ENCODE results near the gene ALCAM.

The ALCAM gene

DNA sequence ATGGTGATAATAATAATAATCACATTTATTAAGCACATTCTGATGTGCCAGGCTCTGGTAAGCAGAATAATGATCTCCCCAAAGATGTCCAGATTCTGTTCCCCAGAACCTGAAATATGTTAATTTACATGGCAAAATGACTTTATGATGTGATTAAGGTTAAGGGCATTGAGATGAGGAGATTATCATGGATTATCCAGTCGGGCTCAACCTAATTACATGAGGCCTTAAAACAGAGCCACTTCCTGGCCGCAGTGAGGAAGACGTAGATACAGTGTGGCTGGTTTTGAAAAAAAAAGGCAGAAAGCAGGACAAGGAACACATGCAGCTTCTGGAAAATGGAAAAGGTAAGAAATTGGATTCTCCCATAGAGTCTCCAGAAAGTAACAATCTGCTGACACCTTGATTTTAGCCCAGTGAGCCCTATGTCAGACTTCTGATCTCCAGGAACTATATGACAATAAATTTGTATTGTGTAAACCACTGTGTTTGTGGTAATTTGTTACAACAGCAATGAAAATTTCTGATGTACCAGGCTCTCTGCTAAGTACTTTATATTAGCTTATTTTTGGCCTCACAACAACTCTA, 126.7 kb downstream of the ALCAM start:
- no peak for DNase-seq (ENCODE audit: low read depth)

DNA sequence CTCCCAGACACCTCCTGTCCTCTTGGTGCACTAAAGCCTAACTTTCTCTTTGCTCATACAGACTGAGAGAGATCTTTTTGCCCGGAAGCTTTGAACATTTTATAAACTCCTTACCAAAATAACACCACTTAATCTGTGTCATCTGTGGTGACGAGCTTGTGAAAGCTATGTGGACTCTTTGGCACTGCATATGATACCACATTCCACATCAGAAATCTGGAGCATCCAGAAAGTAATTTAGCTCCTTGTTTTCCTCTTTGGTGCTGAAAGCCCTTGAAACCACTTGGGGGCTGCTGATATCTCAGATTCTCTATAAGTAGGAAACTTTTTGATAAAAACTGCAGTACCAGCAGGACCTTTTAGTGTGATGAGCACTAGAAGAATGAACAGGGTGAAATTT, 128.3 kb downstream of the ALCAM start:
- DNase-seq (ENCODE audit: low read depth), result no peak

DNA sequence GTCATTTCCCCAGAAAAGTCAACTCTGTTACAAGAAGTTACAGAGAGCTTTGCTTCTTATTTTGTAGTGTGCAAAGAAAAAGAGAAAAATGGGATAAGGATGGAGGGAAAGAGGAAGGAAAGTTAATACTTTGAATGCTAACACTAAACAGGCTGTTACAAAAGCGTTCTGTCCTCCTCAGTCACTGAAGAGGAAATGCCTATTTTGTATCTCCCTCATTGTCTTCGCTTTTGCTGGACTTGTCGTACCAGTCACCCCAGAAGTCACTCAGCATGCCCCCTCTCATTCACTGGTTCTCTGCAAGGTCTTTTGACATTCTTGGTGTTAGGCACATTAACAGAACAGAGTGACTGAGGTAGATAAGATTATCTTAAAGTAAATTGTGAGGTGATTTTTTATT, 129.6 kb downstream of the ALCAM start:
- DNase-seq (ENCODE audit: low read depth), result no peak

DNA sequence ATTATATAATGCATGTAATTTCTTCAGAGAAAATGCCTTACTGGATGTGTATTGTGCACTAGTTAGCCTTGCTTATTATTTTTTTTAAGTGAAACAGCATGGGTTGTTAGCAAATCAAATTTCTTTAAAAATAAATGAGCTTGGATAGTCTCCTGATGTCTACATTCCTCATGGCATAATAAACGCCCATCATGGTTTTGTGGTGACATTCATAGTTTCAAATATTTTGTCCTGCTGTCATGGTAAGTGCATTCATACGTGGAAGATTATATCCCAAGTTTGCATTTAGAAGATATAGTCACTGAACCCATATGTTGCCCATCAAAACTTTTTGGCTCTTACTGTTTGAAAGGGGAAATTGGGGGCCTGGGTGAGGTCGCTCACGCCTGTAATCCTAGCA, 130.7 kb downstream of the ALCAM start:
- no peak for DNase-seq (ENCODE audit: low read depth)

DNA sequence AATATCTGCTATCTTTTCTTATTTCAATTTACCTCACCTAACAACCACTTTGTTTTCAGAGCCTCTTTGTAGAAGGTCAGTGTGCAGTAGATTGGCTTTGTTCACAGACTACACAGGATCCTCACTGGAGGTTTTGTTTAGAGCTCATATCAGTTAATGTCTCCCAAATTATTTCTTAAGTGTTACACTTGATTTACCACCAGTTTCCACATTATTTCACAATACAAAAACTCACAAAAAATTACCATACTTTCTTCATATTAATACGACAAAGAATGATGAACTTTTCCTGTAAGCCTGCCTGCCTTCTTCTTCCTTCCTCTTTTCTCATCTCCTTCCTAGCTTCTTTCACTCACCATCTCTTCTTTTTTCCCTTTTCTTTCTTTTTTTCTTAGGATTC, 133.3 kb downstream of the ALCAM start:
- no peak for DNase-seq (ENCODE audit: low read depth)

DNA sequence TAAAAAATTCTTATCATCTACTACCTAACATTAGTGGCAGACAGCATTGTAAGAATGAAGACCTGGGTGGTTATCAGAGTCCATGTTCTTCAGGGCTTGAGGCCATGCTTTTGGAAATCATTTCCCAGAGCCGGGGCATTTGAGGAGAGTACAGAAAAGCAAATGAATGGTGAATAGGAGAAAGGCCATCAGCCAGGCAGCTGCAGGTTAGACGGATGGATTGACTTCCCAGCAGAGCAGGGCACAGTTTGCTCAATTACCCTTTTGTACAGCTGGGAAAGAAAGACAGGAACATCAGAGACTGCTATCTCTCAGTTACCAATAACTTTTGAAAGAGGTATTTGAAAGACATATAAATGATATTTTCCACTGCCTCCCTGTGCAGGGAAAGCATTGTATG, 135.6 kb downstream of the ALCAM start:
- DNase-seq (ENCODE audit: low read depth), result no peak

DNA sequence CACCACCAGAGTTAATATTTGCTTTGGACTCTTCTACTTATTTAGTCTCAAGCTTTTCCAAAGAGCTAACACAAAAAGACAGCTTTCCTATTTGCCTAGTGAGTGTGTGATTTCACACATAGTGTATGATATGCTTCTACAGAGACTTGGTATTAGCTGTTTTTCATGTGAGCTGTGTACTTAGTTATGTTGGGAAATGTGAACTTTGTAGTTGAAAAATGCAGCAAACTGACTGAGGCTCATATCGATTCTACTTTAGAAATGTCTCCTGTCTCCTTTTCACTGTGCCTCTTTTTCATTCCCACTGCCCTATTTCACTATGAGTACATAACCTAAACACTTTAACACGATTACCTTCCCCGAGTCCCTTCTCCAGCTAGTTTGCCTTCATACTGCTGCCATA, 136.5 kb downstream of the ALCAM start:
- DNase-seq (ENCODE audit: low read depth), result no peak

DNA sequence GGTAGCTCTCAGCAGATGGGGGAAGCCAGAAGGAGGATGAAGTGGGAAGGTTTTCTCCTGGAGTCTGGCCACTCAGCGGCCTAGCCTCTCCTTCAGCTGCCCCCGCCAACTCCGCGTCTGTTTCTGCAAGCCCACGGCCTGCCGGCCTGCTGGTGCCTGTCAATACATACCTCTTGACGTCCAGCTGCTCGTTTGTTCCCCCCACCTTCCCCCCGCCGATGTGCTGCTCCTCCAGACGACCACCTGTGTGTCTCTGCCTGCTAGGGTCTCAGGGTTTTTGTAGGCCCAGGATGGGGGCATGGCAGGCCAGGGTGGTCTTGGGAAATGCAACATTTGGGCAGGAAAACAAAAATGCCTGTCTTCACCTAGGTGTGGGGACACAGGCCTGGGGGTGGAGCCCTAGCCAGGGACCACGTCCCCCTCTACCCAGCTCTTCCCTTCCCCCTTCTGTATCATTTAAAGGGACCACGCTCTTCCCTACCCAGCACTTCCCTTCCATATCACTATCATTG, 137.8 kb downstream of the ALCAM start:
- DNase-seq (ENCODE audit: low read depth), result no peak

DNA sequence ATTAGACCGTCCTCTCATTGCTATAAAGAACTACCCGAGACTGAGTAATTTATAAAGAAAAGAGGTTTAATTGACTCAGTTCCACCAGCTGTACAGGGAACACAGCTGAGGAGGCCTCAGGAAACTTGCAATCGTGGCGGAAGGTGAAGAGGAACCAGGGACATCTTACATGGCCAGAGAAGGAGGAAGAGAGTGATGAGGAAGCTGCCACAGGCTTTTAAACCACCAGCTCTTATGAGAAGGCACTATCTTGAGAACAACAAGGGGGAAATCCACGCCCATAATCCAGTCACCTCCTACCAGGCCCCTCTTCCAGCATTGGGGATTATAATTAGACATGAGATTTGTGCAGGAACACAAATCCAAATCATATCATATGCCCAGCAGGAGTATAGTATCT, 138.5 kb downstream of the ALCAM start:
- DNase-seq (ENCODE audit: low read depth), result no peak

DNA sequence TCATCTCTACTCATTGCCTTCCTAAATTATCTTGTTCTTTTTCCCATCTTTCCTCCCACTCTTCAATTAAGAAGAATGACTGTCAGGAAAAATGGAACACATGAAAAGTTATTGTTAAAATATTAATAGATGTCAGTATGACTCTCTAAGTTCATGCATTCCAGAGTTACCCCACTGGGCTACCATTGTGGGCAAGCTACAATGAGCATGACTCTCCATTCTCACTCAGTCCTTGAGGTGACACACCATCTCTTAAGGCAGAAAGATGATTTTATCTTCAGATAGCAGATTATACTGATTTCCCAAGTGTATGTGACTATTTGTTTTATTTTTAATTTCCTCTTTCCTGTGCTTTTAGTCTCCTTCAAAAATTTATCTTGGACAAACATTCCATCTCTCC, 144.3 kb downstream of the ALCAM start:
- no peak for DNase-seq (ENCODE audit: low read depth)

DNA sequence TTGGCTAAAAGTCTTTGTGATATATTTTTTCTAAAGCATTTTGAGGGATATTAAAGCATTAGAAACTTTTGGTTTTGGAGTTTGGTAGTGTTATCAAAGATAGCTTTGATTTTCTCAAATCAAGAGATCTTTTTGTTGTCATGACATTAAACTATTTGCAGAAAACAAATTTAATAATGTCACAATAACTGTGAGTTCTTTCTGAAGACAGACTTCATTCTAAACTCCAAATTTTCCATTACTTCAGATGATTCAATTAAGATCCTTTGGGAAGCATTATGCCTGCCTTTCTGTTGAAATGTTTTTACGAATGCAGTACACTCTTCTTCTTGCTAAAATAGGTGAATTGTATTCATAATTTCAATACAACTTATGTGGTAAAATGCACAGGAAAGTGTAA, 145.4 kb downstream of the ALCAM start:
- no peak for DNase-seq (ENCODE audit: low read depth)

DNA sequence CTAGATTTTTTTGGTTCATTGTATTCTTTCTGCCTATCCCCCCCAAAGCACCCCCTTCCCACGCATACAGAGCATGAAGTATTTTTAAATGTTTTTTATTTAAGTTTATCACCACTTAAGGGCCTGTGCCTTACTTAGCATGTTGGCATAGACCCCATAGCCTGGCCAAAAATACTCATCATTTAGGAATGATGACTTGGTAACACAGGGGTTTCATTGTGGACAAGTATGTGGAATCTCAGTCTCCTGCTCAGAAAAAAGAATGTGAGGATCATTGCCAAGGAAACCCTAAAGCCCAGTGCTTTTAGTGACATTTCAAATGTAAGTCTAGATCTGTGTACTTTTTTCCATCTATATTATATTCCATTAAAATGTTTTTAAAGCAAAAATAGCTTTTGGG, 146.3 kb downstream of the ALCAM start:
- no peak for DNase-seq (ENCODE audit: low read depth)

DNA sequence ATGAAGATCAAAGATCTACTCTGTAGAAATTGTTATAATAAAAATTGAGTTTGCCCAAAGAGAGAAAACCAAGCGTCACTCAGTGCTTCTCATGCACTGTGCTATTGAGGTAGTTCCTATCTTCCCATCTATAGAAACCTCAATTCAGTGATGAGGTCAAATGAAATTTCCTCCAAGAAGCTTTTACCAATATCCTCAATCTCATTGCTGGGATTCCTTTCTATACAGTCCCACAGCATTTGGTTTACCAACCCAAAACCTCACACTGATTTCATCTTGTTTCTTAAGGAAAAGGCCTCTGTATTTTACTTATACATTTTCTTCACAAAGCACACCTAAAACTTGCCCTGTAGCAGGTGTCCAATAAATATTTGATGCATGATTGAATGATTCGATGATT, 147.2 kb downstream of the ALCAM start:
- DNase-seq (ENCODE audit: low read depth), result no peak

DNA sequence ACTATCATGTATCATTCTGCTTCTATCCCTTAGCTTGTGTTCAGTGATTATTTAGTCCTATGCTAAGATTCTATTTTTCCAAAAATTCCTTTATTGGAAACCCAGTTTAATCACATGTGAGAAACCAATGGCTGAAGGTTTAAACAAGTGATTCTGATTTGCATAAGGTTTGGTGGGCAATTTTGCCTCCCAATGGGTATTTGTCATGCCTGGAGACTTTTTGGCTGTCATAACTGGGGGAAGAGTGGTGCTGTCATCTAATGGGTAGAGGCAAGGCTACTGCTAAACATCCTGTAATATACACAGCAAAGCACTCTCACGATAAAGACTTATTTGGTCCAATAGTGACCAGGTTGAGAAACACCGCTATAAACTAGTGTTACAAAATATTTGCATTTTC, 148.7 kb downstream of the ALCAM start:
- DNase-seq (ENCODE audit: low read depth), result no peak

DNA sequence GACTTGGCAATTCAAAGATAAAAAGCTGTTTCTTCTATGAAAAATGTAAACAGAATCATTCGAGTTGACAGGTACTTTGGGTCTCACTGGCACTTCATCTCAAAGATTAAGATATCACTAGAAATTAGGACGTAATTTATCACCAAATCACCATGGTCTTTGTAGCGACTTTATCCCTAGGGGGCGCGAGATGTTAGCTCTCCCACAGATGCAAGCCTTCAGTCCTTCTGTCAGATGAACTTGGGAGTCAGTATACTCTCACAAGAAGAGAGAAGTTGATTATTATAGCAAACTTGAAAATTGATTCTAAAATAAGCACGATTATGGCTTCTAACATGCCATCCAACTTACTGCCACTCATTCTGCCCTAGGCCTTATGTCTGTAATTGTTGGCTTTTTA, 150.3 kb downstream of the ALCAM start:
- no peak for DNase-seq (ENCODE audit: low read depth)

DNA sequence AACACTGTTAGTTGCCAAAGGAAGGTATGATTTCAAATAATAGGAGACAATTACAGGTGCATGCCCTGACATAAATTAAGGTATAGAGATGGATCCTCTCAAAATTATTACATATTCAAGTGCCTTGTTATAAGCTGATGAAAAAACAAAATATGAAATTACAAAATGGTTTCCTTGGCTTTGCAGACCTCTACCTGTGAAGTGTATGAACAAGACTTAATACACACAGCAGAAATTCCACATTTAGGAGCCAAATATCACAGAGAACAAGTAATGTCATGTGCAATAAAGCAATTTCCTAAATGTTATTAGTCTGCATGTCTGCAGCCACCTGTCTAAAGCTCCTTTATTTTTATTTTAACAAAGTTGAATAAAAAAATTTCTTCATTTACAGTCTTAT, 151.5 kb downstream of the ALCAM start:
- DNase-seq (ENCODE audit: low read depth), result no peak

DNA sequence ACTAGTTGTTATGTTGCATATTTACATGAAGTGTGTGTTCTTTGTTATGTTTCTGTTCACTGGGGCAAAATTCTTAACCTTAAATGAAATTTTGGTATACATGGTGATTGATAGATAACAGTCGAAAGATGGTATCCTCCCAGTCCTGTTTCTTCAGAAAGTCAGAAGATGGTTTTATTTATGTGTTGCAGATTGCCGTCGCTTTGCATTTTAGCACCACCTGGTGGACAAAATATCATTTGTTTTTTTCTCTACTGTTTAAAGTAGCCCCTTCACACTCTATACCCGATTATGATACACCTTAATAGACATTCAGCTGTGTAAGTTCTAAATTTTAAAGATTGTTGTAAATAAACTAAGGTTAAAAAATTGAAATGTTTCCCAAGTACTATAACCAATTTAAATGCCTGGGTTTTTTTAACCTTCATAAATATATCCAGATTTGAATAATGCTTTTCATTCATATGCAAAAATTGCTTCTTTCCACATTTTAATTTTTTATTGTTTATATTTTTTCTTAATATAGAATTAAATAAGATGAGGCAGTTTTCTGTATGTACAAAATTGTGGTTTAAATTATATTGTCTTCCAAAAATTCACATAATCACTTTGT, 152.2 kb downstream of the ALCAM start:
- no peak for DNase-seq (ENCODE audit: low read depth)

DNA sequence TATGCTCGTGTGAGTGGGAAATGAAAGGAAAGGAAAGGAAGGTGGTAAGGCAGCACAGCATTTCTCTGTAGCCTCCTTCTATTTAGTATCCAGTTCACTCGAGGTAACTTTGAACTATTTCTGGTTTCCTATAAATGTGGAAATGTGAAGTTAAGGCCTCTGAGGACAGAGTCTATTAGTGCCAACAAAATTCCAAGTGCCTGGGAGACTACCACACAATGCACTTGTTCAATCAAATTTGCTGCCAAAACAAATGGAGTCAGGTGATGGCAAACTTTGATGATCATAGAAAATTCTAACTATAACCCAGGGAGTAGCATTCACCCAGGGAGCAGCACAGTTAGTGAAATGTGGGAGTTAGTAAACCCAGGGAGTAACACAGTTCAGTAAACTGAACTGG, 155.1 kb downstream of the ALCAM start:
- DNase-seq (ENCODE audit: low read depth), result no peak

DNA sequence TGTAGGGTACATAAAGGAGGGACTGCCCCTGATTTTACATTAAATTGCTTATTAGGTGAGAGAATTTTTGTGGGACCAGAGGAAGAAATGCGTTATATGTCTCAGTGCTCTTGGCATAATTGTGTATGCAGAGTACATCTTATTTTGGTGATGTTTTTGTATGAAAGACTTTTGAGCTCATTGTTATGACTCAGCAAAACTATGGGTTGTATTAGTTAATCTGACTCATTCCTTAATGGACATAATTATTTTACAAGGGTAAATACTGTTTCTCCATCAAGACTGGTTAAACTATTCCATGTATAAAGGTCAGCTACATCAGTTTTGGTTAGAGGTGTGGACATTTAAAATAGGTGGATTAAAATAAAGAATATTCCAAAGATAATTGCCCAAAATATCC, 156.8 kb downstream of the ALCAM start:
- DNase-seq (ENCODE audit: low read depth), result no peak

DNA sequence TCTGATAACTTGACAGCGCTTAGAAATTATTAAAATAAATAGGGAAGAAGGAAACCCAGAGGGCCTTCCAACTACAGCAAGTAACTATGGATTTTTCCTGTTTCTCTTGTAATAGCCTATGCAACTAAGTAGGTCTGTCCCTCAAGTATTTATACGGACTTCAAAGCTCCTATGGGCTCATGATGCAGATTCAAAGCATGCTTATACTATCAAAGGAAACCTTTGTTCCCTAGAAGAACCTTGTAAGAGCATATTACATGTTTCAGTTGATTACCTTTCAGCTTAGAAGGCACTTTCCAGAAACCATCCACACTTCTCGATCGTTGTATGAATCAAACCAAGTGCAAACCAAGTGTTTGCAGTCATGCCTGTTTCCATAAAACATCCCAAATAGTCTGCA, 158.8 kb downstream of the ALCAM start:
- DNase-seq (ENCODE audit: low read depth), result no peak

DNA sequence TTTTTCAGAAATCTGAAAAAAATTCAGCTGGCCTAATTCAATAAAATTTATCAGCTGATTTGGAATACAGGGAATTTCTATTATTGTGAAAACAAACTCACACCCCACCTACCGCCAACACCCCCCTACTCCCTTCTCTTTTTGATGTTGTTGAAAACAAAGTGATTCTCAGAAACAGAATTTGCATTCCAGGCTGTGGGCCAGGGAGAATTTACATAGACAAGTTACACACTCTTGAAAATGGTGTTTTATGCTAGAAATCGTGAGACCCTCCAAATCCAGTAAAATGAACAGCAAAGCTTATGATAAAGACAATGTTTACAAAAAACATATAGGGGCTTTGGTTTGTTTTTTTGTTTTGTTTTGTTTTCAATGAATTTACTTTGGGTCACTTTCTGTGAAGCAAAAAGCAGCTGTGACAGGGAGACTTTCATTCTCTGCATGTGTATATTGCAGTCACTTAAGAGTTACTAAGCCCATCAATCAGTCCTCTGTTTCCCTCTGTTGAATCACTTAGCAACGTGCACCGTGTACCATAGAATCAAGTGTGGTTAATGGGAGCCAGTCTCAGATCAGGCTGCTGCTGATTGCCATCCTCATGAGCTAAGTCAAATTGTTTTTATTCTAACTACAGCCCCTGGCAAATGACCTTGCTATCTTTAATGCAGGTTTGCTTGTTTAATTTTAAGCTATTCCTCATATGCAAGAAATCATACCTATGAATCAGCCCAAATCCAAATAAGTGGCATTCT, 159.8 kb downstream of the ALCAM start:
- no peak for DNase-seq (ENCODE audit: low read depth)

DNA sequence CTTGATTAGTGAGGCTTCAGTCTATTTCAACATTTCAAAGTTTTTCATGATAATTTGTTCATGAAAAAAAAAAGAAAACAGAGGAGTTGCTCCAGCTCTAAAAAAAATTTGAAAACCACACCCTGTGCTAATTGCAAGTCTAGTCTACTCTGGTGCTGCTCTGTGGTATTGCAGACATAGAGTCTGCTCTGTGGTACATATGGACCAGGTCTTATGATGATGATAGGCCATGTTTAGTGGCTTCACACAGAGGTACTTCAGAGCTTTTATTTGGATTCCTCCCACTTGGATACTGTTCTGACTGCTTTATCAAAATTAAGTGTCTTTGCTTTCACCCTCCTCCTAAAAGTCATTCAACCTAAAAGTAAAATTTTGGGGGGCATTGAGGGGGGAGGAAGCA, 160.8 kb downstream of the ALCAM start:
- no peak for DNase-seq (ENCODE audit: low read depth)

DNA sequence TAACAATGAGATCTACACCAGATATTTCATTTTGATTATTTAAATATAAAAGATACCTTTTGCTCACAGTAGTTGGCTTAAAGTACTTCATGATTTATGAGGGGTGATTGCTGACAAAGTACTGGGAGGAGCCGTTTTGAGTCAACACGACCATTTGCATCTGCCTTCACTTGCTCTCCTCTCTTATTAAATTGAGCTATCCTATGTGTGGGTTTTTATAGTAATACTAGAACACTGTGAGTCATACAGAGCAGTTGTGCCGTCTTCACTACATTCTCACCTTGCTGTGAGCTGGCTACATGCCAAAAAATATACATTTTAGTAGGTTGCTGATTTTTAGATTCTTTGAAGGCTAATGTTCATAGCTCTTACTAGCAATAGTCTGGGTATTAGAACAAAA, 161.2 kb downstream of the ALCAM start:
- DNase-seq (ENCODE audit: low read depth), result no peak

DNA sequence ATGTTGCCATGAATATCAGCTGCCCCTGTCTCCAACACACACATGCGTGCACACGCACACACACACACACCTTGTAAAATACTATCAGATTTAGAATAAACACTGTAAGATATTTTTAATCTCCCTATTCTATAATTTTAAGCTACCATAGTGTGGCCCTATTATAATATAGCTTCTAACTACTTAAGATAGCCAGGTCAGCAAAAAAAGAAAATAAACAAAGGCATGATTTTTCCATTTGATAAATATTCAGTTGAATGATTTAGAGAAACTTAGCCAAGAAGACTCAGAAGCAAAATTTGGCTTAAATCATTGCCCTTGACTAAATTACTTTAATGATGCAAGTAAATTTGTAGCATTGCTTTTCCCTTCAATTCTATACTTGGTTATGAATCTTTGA, 162.2 kb downstream of the ALCAM start:
- DNase-seq (ENCODE audit: low read depth), result no peak

Data from activated T-helper 1 cell treated with Interleukin-2 at 50 U/mL for 16 hours (primary cell).